GM19468 (cell line): ENCODE measurements around the gene ZP4.

Source experiments
- ATAC-seq: cut with Tn5 transposase; IDR thresholded peaks from one replicate; pipeline ENCODE4 v1.9.1; 2021; ENCODE audit warnings: mild to moderate bottlenecking, moderate library complexity, moderate number of reproducible peaks; ENCODE audit not compliant: unreplicated experiment; ENCODE audit errors: extremely low read depth

Gene ZP4

DNA sequence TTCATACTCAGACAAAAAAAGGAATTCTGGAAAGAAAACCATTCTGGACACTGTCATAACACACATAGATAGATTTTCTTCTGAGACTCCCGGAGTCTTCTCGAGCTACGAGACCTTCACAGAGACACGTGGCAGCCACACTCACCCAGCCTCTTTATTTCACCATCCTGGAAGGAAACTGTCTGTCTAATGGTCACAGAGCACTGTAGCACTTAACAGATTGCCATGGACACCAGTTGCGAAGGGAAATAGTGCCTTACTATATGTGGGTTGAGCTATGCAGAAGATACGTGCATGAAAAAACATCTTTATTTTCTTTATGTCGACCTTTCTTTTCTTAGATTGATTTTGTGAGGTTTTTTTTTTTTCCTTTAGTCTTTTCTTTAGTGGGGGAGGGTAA lies 57.9 kb downstream of the ZP4 start:
- no peak for ATAC-seq
